ENCODE measurements around the gene SNX3.
"Not testable (repeated sequence)": the region's sequence is repeated elsewhere in the genome, so short reads cannot be mapped to it uniquely, and the experiment has no call there.

Gene SNX3

GRCh38 chr6:108254433-108255410, 6.1 kb downstream of the SNX3 start:
- no peak for DNase-seq

GRCh38 chr6:108253241-108253640, 7.6 kb downstream of the SNX3 start:
- no peak for DNase-seq

GRCh38 chr6:108252055-108252454, 8.8 kb downstream of the SNX3 start:
- no peak for DNase-seq

- no peak for DNase-seq
Observed at GRCh38 chr6:108251252-108251651, 9.6 kb downstream of the SNX3 start.

- no peak for DNase-seq
Observed at GRCh38 chr6:108250240-108250866, 10.5 kb downstream of the SNX3 start.

- no peak for DNase-seq
Observed at GRCh38 chr6:108247965-108248536, 12.8 kb downstream of the SNX3 start.

GRCh38 chr6:108245095-108245494, 15.7 kb downstream of the SNX3 start:
- not testable (repeated sequence) for DNase-seq

GRCh38 chr6:108243836-108244235, 17.0 kb downstream of the SNX3 start:
- no peak for DNase-seq

GRCh38 chr6:108242721-108243120, 18.1 kb downstream of the SNX3 start:
- DNase-seq = no peak

GRCh38 chr6:108242259-108242658, 18.6 kb downstream of the SNX3 start:
- no peak for DNase-seq

GRCh38 chr6:108238322-108238721, 22.5 kb downstream of the SNX3 start:
- DNase-seq = no peak

- DNase-seq = no peak
Observed at GRCh38 chr6:108236791-108237190, 24.0 kb downstream of the SNX3 start.

- DNase-seq = no peak
Observed at GRCh38 chr6:108235127-108235526, 25.7 kb downstream of the SNX3 start.

- DNase-seq = no peak
Observed at GRCh38 chr6:108228416-108228815, 32.4 kb downstream of the SNX3 start.

- no peak for DNase-seq
Observed at GRCh38 chr6:108227290-108227689, 33.5 kb downstream of the SNX3 start.

- no peak for DNase-seq
Observed at GRCh38 chr6:108222504-108222903, 38.3 kb downstream of the SNX3 start.

GRCh38 chr6:108222064-108222463, 38.8 kb downstream of the SNX3 start:
- DNase-seq = no peak

- no peak for DNase-seq
Observed at GRCh38 chr6:108211671-108212070, 49.2 kb downstream of the SNX3 start.

GRCh38 chr6:108210556-108210955, 50.3 kb downstream of the SNX3 start:
- DNase-seq = no peak

GRCh38 chr6:108209738-108210137, 51.1 kb downstream of the SNX3 start:
- DNase-seq = no peak

GRCh38 chr6:108207013-108207412, 53.8 kb downstream of the SNX3 start:
- DNase-seq = no peak

GRCh38 chr6:108203189-108204112, 57.4 kb downstream of the SNX3 start:
- no peak for DNase-seq

- no peak for DNase-seq
Observed at GRCh38 chr6:108200631-108201030, 60.2 kb downstream of the SNX3 start.
